ENCODE data around the gene IL17RC.

Gene IL17RC

DNA sequence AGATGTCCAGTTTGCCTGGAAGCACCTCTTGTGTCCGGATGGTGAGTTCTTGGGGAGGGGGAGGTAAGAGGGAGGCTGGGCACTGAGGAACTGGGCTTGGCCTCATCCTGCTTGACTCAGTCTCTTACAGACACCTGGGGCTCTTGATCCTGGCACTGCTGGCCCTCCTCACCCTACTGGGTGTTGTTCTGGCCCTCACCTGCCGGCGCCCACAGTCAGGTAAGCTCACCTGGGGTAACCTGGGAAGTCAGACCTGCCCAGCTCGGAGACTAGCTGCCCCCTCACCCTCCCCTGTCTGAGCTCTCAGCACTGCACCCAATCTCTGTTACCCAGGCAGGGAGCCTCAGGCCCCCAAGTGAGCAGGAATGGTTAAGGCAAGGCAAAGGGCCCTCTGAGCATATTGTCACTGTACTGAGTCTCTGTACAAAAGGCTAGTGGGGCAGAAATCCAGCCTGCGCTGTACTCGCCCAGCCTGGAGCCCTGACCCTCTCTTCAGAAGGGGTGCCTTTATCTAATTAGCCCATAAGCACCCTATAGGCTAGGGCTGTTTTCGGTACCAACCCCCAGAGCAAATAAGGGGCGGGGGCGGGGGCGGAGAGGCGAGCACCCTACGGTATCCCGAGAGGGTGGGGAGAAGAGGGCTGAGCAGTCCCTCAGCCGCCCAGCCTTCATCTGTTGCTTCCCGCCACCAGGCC, 2.2 kb upstream of the IL17RC start:
- no peak for DNase-seq (ENCODE audit: extremely low spot score)
- CTCF ChIA-PET = interaction anchor here (1.0 to 4.6 kb wide), 3 partner anchors 12 to 21 kb away, joined by 3 to 41 read pairs (median 25); partner anchors contain the start of genes CRELD1 and IL17RE
- POLR2A ChIA-PET = no interaction called here
- TF ChIP-seq, protein P1, sequence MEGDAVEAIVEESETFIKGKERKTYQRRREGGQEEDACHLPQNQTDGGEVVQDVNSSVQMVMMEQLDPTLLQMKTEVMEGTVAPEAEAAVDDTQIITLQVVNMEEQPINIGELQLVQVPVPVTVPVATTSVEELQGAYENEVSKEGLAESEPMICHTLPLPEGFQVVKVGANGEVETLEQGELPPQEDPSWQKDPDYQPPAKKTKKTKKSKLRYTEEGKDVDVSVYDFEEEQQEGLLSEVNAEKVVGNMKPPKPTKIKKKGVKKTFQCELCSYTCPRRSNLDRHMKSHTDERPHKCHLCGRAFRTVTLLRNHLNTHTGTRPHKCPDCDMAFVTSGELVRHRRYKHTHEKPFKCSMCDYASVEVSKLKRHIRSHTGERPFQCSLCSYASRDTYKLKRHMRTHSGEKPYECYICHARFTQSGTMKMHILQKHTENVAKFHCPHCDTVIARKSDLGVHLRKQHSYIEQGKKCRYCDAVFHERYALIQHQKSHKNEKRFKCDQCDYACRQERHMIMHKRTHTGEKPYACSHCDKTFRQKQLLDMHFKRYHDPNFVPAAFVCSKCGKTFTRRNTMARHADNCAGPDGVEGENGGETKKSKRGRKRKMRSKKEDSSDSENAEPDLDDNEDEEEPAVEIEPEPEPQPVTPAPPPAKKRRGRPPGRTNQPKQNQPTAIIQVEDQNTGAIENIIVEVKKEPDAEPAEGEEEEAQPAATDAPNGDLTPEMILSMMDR (IDR thresholded peaks at IDR 0.05; ENCODE audit: control extremely low read depth, extremely low read depth, low read depth, missing control alignments) = no peak

DNA sequence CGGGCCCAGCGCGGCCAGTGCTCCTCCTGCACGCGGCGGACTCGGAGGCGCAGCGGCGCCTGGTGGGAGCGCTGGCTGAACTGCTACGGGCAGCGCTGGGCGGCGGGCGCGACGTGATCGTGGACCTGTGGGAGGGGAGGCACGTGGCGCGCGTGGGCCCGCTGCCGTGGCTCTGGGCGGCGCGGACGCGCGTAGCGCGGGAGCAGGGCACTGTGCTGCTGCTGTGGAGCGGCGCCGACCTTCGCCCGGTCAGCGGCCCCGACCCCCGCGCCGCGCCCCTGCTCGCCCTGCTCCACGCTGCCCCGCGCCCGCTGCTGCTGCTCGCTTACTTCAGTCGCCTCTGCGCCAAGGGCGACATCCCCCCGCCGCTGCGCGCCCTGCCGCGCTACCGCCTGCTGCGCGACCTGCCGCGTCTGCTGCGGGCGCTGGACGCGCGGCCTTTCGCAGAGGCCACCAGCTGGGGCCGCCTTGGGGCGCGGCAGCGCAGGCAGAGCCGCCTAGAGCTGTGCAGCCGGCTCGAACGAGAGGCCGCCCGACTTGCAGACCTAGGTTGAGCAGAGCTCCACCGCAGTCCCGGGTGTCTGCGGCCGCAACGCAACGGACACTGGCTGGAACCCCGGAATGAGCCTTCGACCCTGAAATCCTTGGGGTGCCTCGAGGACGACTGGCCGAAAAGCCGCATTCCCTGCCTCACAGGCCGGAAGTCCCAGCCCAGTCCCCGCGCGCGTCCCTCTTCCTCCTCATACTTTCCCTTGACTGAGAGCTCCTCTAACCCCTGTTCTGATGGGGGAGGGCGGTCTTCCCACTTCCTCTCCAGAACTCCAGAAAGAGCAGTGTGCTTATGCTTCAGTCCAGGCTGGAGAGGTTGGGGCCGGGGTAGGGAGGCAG, 1.4 kb upstream of the IL17RC start:
- CTCF ChIA-PET = interaction anchor here (0.7 to 4.6 kb wide), 4 partner anchors 10 to 22 kb away, joined by 3 to 25 read pairs (median 6); partner anchors contain the start of genes CRELD1 and IL17RE
- POLR2A ChIA-PET = no interaction called here
- TF ChIP-seq, protein P1 (IDR thresholded peaks at IDR 0.05; ENCODE audit: control extremely low read depth, extremely low read depth, low read depth, missing control alignments) = peak; percentile 45
- no peak for DNase-seq (ENCODE audit: extremely low spot score)

DNA sequence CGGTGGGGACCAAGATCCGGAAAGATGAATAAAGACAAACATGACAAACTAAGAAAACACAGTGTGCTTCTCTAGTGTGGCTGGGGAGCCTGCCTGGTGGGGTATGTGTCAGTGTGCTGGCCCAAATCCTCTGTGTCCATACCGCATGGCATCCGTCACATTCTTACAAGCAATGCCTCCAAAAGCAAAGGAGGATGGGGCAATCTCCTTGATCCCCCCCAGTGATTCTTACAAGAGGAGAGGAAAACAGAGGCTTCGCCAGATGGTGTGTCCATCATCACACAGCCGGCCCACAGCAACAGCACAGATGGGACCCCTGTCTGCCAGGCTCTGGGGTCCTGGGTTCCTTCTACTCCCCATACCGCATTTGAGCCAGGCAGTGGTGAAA, 558 bp upstream of the IL17RC start:
- no peak for DNase-seq (ENCODE audit: extremely low spot score)
- ChIA-PET POLR2A (interaction anchor here (1.1 kb wide), 1 partner anchor 15 kb away, joined by 3 read pairs; no protein-coding TSS in a partner anchor), CTCF (interaction anchor here (1.2 to 1.8 kb wide), 3 partner anchors 9 to 17 kb away, joined by 3 to 8 read pairs (median 5); partner anchors contain the start of gene CRELD1)
- TF ChIP-seq, protein P1 (IDR thresholded peaks at IDR 0.05; ENCODE audit: control extremely low read depth, extremely low read depth, low read depth, missing control alignments) = no peak

DNA sequence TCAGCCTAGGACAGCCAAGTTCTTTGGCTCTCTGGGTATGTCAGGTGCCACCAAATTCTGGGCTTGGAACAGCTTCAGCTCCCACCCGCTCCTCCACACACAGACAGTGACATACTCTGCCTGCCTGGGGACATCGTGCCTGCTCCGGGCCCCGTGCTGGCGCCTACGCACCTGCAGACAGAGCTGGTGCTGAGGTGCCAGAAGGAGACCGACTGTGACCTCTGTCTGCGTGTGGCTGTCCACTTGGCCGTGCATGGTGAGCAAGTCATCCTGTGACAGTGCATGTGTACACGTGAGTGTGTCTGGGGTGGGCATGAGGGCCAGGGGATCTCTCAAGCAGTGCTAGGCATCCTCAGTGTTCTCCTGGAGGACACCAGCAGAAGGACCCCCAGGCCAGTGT, 922 bp downstream of the IL17RC start:
- POLR2A ChIA-PET = interaction anchor here (0.5 kb wide), 1 partner anchor 8 kb away, joined by 3 read pairs; no protein-coding TSS in a partner anchor
- TF ChIP-seq, protein P1 (IDR thresholded peaks at IDR 0.05; ENCODE audit: control extremely low read depth, extremely low read depth, low read depth, missing control alignments) = no peak
- CTCF ChIA-PET = no interaction called here
- DNase-seq (ENCODE audit: extremely low spot score) = no peak

DNA sequence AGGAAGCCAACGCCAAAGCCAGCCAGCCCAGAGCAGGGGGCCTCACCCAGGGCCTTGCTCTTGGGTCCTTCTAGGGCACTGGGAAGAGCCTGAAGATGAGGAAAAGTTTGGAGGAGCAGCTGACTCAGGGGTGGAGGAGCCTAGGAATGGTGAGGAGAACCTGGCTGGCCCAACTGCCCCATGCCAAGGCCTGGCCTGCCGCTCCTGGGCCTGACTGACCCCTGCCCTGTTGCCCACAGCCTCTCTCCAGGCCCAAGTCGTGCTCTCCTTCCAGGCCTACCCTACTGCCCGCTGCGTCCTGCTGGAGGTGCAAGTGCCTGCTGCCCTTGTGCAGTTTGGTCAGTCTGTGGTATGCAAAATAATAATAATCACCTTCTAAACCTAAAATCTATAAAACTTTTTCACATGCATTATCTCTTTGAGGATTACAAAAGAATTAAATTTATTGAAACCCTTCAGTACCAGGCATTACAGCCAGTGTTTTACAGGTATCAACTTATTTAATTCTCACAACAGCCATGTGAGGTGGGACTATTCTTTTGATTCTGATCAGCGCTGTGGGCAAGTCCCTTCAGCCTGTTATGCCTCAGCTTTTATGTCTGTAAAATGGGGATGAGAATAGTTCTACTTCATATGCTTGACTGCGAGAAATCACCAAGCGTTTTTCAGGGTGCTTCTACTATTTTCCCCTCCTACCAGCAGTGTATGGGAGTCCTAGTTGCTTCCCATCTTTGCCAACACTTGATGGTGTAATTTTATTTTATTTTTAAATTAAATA, 1.6 kb downstream of the IL17RC start:
- ChIA-PET CTCF (no interaction called here), POLR2A (interaction anchor here (0.5 kb wide), 1 partner anchor 8 kb away, joined by 3 read pairs; no protein-coding TSS in a partner anchor)
- DNase-seq (ENCODE audit: extremely low spot score) = no peak
- TF ChIP-seq, protein P1 (IDR thresholded peaks at IDR 0.05; ENCODE audit: control extremely low read depth, extremely low read depth, low read depth, missing control alignments) = no peak

DNA sequence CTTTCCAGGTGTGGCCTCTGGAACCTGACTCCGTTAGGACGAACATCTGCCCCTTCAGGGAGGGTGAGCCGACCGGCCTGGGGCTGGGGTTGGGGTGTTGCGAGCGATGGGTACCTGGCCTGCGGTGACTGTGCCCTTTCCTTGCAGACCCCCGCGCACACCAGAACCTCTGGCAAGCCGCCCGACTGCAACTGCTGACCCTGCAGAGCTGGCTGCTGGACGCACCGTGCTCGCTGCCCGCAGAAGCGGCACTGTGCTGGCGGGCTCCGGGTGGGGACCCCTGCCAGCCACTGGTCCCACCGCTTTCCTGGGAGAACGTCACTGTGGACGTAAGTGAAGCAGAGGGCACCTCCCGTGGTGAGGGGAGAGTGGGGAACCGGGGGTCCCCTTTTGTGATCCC, 11.3 kb downstream of the IL17RC start:
- ChIA-PET POLR2A (no interaction called here), CTCF (no interaction called here)
- no peak for DNase-seq (ENCODE audit: extremely low spot score)
- TF ChIP-seq, protein P1 (IDR thresholded peaks at IDR 0.05; ENCODE audit: control extremely low read depth, extremely low read depth, low read depth, missing control alignments) = no peak
